DMS53 treated with DMSO at 0.1 percent for 48 hours (cell line): Measurements from ENCODE around the gene FTL.

Source experiments
- DNase-seq: peaks from one replicate; lab custom pipeline; 2025; ENCODE audit not compliant: unreplicated experiment; lab: John Stamatoyannopoulos, UW

The FTL gene

GRCh38 chr19:48991011-48991609 lies 26.0 kb downstream of the FTL start:
- no peak for DNase-seq

- DNase-seq, result no peak
These were observed 26.9 kb downstream of the FTL start for GRCh38 chr19:48991873-48992580.

- no peak for DNase-seq
These were observed 27.6 kb downstream of the FTL start for GRCh38 chr19:48992581-48993174.

GRCh38 chr19:48993175-48994034 lies 28.3 kb downstream of the FTL start, which contains the start of the genes GYS1 and RUVBL2:
TSS of gene GYS1 (minus strand) at chr19:48993309. CDS start at chr19:48993112, 197 bp downstream.
TSS of gene RUVBL2 (plus strand) at chr19:48993887. CDS start at chr19:48993912, 25 bp downstream.
- DNase-seq, result peak; percentile 96

GRCh38 chr19:48994035-48994386 lies 28.9 kb downstream of the FTL start:
- no peak for DNase-seq

- no peak for DNase-seq
These were observed 32.9 kb downstream of the FTL start for GRCh38 chr19:48997972-48998371.

GRCh38 chr19:48999481-49000325 lies 34.6 kb downstream of the FTL start:
- no peak for DNase-seq

- DNase-seq, result no peak
These were observed 39.0 kb downstream of the FTL start for GRCh38 chr19:49004133-49004532.

- no peak for DNase-seq
These were observed 40.0 kb downstream of the FTL start for GRCh38 chr19:49004964-49005614.

GRCh38 chr19:49006905-49007304 lies 41.8 kb downstream of the FTL start:
- no peak for DNase-seq

GRCh38 chr19:49009828-49010227 lies 44.7 kb downstream of the FTL start:
- no peak for DNase-seq

GRCh38 chr19:49010453-49010852 lies 45.3 kb downstream of the FTL start:
- DNase-seq, result no peak

- no peak for DNase-seq
These were observed 46.1 kb downstream of the FTL start for GRCh38 chr19:49011194-49011593.

GRCh38 chr19:49014123-49014869 lies 49.2 kb downstream of the FTL start:
- DNase-seq, result no peak

- no peak for DNase-seq
These were observed 49.8 kb downstream of the FTL start for GRCh38 chr19:49014870-49015255.

GRCh38 chr19:49016067-49016839 lies 51.1 kb downstream of the FTL start:
- DNase-seq, result no peak
